GM18861 (cell line): Measurements from ENCODE around the gene C1orf74.
A peak's percentile ranks its signal among the peaks of the same experiment; 100 is the strongest.

Experiments
- ATAC-seq: cut with Tn5 transposase; IDR thresholded peaks from one replicate; pipeline ENCODE4 v1.9.1; 2021; ENCODE audit not compliant: unreplicated experiment

The C1orf74 gene

GRCh38 chr1:209747580-209748262, 36.6 kb downstream of the C1orf74 start:
- ATAC-seq: peak; percentile 61

GRCh38 chr1:209746451-209747165, 37.8 kb downstream of the C1orf74 start:
- ATAC-seq: no peak

GRCh38 chr1:209743145-209743482, 41.2 kb downstream of the C1orf74 start:
- no peak for ATAC-seq

- ATAC-seq: no peak
These were observed 41.8 kb downstream of the C1orf74 start for GRCh38 chr1:209742409-209743144.

- ATAC-seq: no peak
These were observed 42.5 kb downstream of the C1orf74 start for GRCh38 chr1:209741889-209742288.

GRCh38 chr1:209741193-209741592, 43.2 kb downstream of the C1orf74 start:
- ATAC-seq: no peak

- ATAC-seq: no peak
These were observed 46.1 kb downstream of the C1orf74 start for GRCh38 chr1:209738270-209738669.

GRCh38 chr1:209737118-209737505, 47.2 kb downstream of the C1orf74 start:
- ATAC-seq: no peak

GRCh38 chr1:209736490-209737117, 47.8 kb downstream of the C1orf74 start:
- ATAC-seq: no peak

GRCh38 chr1:209733409-209734192, 50.8 kb downstream of the C1orf74 start:
- ATAC-seq: no peak

GRCh38 chr1:209732725-209733124, 51.6 kb downstream of the C1orf74 start:
- no peak for ATAC-seq

- no peak for ATAC-seq
These were observed 54.9 kb downstream of the C1orf74 start for GRCh38 chr1:209729436-209729835.
